ENCODE results near the gene NDUFC1.
"Not testable (repeated sequence)": the region's sequence is repeated elsewhere in the genome, so short reads cannot be mapped to it uniquely, and the experiment has no call there.

Gene NDUFC1

GRCh38 chr4:139301821-139302611 is at the start of gene NDUFC1:
Gene NDUFC1, minus strand, starts transcription at chr4:139302477. Its CDS starts 6,679 bp downstream, at chr4:139295798.
- DNase-seq (ENCODE audit: low read depth), result peak; percentile 52

GRCh38 chr4:139337612-139338011 is 35.3 kb upstream of the NDUFC1 start:
- DNase-seq (ENCODE audit: low read depth), result no peak

GRCh38 chr4:139333046-139333445 is 30.8 kb upstream of the NDUFC1 start:
- no peak for DNase-seq (ENCODE audit: low read depth)

GRCh38 chr4:139331185-139331584 is 28.9 kb upstream of the NDUFC1 start:
- no peak for DNase-seq (ENCODE audit: low read depth)

GRCh38 chr4:139330283-139330682 is 28.0 kb upstream of the NDUFC1 start:
- no peak for DNase-seq (ENCODE audit: low read depth)

GRCh38 chr4:139329665-139330200 is 27.5 kb upstream of the NDUFC1 start:
- no peak for DNase-seq (ENCODE audit: low read depth)

GRCh38 chr4:139324620-139325019 is 22.3 kb upstream of the NDUFC1 start:
- DNase-seq (ENCODE audit: low read depth), result no peak

- not testable (repeated sequence) for DNase-seq (ENCODE audit: low read depth)
Measured at GRCh38 chr4:139322541-139322940, 20.3 kb upstream of the NDUFC1 start.

- not testable (repeated sequence) for DNase-seq (ENCODE audit: low read depth)
Measured at GRCh38 chr4:139322070-139322469, 19.8 kb upstream of the NDUFC1 start.

- no peak for DNase-seq (ENCODE audit: low read depth)
Measured at GRCh38 chr4:139319571-139319970, 17.3 kb upstream of the NDUFC1 start.

- no peak for DNase-seq (ENCODE audit: low read depth)
Measured at GRCh38 chr4:139317635-139318034, 15.4 kb upstream of the NDUFC1 start.

- DNase-seq (ENCODE audit: low read depth), result no peak
Measured at GRCh38 chr4:139316733-139317132, 14.5 kb upstream of the NDUFC1 start.

- DNase-seq (ENCODE audit: low read depth), result no peak
Measured at GRCh38 chr4:139315221-139315675, 13.0 kb upstream of the NDUFC1 start.

- no peak for DNase-seq (ENCODE audit: low read depth)
Measured at GRCh38 chr4:139314047-139314800, 11.9 kb upstream of the NDUFC1 start.

GRCh38 chr4:139313414-139313813 is 11.1 kb upstream of the NDUFC1 start:
- DNase-seq (ENCODE audit: low read depth), result not testable (repeated sequence)

GRCh38 chr4:139312552-139313332 is 10.5 kb upstream of the NDUFC1 start:
- DNase-seq (ENCODE audit: low read depth), result no peak

GRCh38 chr4:139311909-139312308 is 9.6 kb upstream of the NDUFC1 start:
- no peak for DNase-seq (ENCODE audit: low read depth)

- no peak for DNase-seq (ENCODE audit: low read depth)
Measured at GRCh38 chr4:139304920-139305319, 2.6 kb upstream of the NDUFC1 start.

- DNase-seq (ENCODE audit: low read depth), result peak; percentile 96
Measured at GRCh38 chr4:139301113-139301820, 1.0 kb downstream of the NDUFC1 start, which contains the start of gene NAA15. Gene NAA15, plus strand, starts transcription at chr4:139301505. Its CDS starts 273 bp downstream, at chr4:139301778.

- no peak for DNase-seq (ENCODE audit: low read depth)
Measured at GRCh38 chr4:139300431-139301112, 1.7 kb downstream of the NDUFC1 start.

GRCh38 chr4:139299536-139299935 is 2.7 kb downstream of the NDUFC1 start:
- DNase-seq (ENCODE audit: low read depth), result no peak
